HAP-1 (cell line): ENCODE results near the gene BSCL2.
"Not testable (repeated sequence)": the region's sequence is repeated elsewhere in the genome, so short reads cannot be mapped to it uniquely, and the experiment has no call there.

Source experiments
- DNase-seq, 2 experiments: peaks; one replicate each; pipeline ENCODE4 v3.0.0-alpha.2; 2016 to 2020; ENCODE audit warnings: low spot score in 2 of 2
- H3K27me3 ChIP-seq: fragments of 250-450 bp; sonication (Bioruptor Pico); 2 replicates; pipeline ENCODE4 v1.5.1; 2020; ENCODE audit warnings: low read depth, mild to moderate bottlenecking, moderate library complexity
- H3K36me3 ChIP-seq: fragments of 250-450 bp; sonication (Bioruptor Pico); replicated peaks from 2 replicates; pipeline ENCODE4 v1.5.1; 2020; ENCODE audit warnings: mild to moderate bottlenecking
- H3K4me1 ChIP-seq: fragments of 250-450 bp; sonication (Bioruptor Pico); 2 replicates; pipeline ENCODE4 v1.5.1; 2020; ENCODE audit warnings: mild to moderate bottlenecking
- H3K4me3 ChIP-seq: fragments of 250-450 bp; sonication (Bioruptor Pico); 2 replicates; pipeline ENCODE4 v1.5.1; 2020; ENCODE audit warnings: mild to moderate bottlenecking, moderate library complexity
- H3K9me3 ChIP-seq: fragments of 250-450 bp; sonication (Bioruptor Pico); 2 replicates; pipeline ENCODE4 v1.5.1; 2020; ENCODE audit warnings: mild to moderate bottlenecking, moderate library complexity
- in situ Hi-C: fragments of 300-500 bp; cut with MboI; formaldehyde crosslinking; loops from 3 replicates; pipeline ENCODE4 v1.14.3; 2020; ENCODE audit warnings: low sequenced_read_pairs, inconsistent platforms, mixed read lengths

Gene BSCL2

GRCh38 chr11:62687508-62688396, 19.5 kb downstream of the BSCL2 start:
- H3K27me3 ChIP-seq = no peaks in the 10 kb centered on the region
- H3K36me3 ChIP-seq = peaks cover 26% of the 10 kb centered on the region
- H3K4me1 ChIP-seq = no peaks in the 10 kb centered on the region
- no peak for DNase-seq
- in situ Hi-C loops = no loop called here
- H3K4me3 ChIP-seq = no peak overlapping the region
- H3K9me3 ChIP-seq = no peaks in the 10 kb centered on the region

GRCh38 chr11:62682518-62682917, 24.7 kb downstream of the BSCL2 start:
- Histone ChIP-seq H3K4me3 (no peak overlapping the region), H3K27me3 (no peaks in the 10 kb centered on the region), H3K9me3 (no peaks in the 10 kb centered on the region), H3K4me1 (peaks cover 11% of the 10 kb centered on the region), H3K36me3 (peaks cover 7% of the 10 kb centered on the region)
- DNase-seq = no peak
- in situ Hi-C loops = no loop called here

- H3K27me3 ChIP-seq = no peaks in the 10 kb centered on the region
- peaks cover 15% of the 10 kb centered on the region for H3K4me1 ChIP-seq
- DNase-seq = peak; percentile 59 to 64
- in situ Hi-C loops = no loop called here
- no peak overlapping the region for H3K4me3 ChIP-seq
- peaks cover 24% of the 10 kb centered on the region for H3K36me3 ChIP-seq
- no peaks in the 10 kb centered on the region for H3K9me3 ChIP-seq
These were observed 26.4 kb downstream of the BSCL2 start for GRCh38 chr11:62680825-62681240.

GRCh38 chr11:62678770-62679696, 28.2 kb downstream of the BSCL2 start, which contains the start of gene UBXN1:
TSS of gene UBXN1 (minus strand) at chr11:62679073. CDS start at chr11:62678923, 150 bp downstream.
- in situ Hi-C loops = no loop called here
- H3K9me3 ChIP-seq = no peaks in the 10 kb centered on the region
- H3K36me3 ChIP-seq = peaks cover 32% of the 10 kb centered on the region
- peak within 1 kb of the TSS; percentile 95 for H3K4me3 ChIP-seq
- no peaks in the 10 kb centered on the region for H3K27me3 ChIP-seq
- DNase-seq = peak; percentile 81 to 91
- H3K4me1 ChIP-seq = peaks cover 15% of the 10 kb centered on the region

GRCh38 chr11:62678433-62678769, 28.8 kb downstream of the BSCL2 start:
- H3K27me3 ChIP-seq = no peaks in the 10 kb centered on the region
- H3K36me3 ChIP-seq = peaks cover 38% of the 10 kb centered on the region
- H3K4me1 ChIP-seq = peaks cover 15% of the 10 kb centered on the region
- in situ Hi-C loops = no loop called here
- H3K9me3 ChIP-seq = no peaks in the 10 kb centered on the region
- DNase-seq = no peak
- H3K4me3 ChIP-seq = peak overlapping the region; percentile 95

- no peaks in the 10 kb centered on the region for H3K9me3 ChIP-seq
- DNase-seq = no peak
- in situ Hi-C loops = no loop called here
- H3K36me3 ChIP-seq = peaks cover 44% of the 10 kb centered on the region
- no peaks in the 10 kb centered on the region for H3K27me3 ChIP-seq
- peak overlapping the region; percentile 95 for H3K4me3 ChIP-seq
- H3K4me1 ChIP-seq = peaks cover 20% of the 10 kb centered on the region
These were observed 29.5 kb downstream of the BSCL2 start for GRCh38 chr11:62677714-62678113.

- Histone ChIP-seq H3K9me3 (no peaks in the 10 kb centered on the region), H3K4me1 (peaks cover 23% of the 10 kb centered on the region), H3K4me3 (0 out of 2 replicates have a peak overlapping the region, but pooled peaks have one; percentile 95), H3K36me3 (peaks cover 46% of the 10 kb centered on the region), H3K27me3 (no peaks in the 10 kb centered on the region)
- DNase-seq = no peak
- in situ Hi-C loops = no loop called here
These were observed 30.1 kb downstream of the BSCL2 start for GRCh38 chr11:62677156-62677555.

- in situ Hi-C loops = no loop called here
- H3K9me3 ChIP-seq = no peaks in the 10 kb centered on the region
- peaks cover 23% of the 10 kb centered on the region for H3K4me1 ChIP-seq
- DNase-seq = no peak
- H3K4me3 ChIP-seq = no peak overlapping the region
- H3K27me3 ChIP-seq = no peaks in the 10 kb centered on the region
- peaks cover 46% of the 10 kb centered on the region for H3K36me3 ChIP-seq
These were observed 30.5 kb downstream of the BSCL2 start for GRCh38 chr11:62676698-62677097.

- H3K9me3 ChIP-seq, in situ Hi-C loops: not testable (repeated sequence)
- peaks cover 46% of the 10 kb centered on the region for H3K36me3 ChIP-seq
These were observed 31.8 kb downstream of the BSCL2 start for GRCh38 chr11:62675415-62675814.

GRCh38 chr11:62673196-62673525, 34.1 kb downstream of the BSCL2 start:
- H3K9me3 ChIP-seq = no peaks in the 10 kb centered on the region
- in situ Hi-C loops = no loop called here
- no peaks in the 10 kb centered on the region for H3K27me3 ChIP-seq
- no peak for DNase-seq
- H3K4me3 ChIP-seq = peak overlapping the region; percentile 76
- peaks cover 26% of the 10 kb centered on the region for H3K4me1 ChIP-seq
- H3K36me3 ChIP-seq = peaks cover 45% of the 10 kb centered on the region

More at GRCh38 chr11:62675415-62675814, 31.8 kb downstream of the BSCL2 start:
- not testable (repeated sequence) for H3K27me3 ChIP-seq, DNase-seq, H3K4me3 ChIP-seq
- H3K4me1 ChIP-seq = peaks cover 23% of the 10 kb centered on the region

- peak within 1 kb of the TSS; percentile 76 for H3K4me3 ChIP-seq
- H3K27me3 ChIP-seq = no peaks in the 10 kb centered on the region
- H3K36me3 ChIP-seq = peaks cover 43% of the 10 kb centered on the region
- no peaks in the 10 kb centered on the region for H3K9me3 ChIP-seq
- peak; percentile 81 to 85 for DNase-seq
- peaks cover 25% of the 10 kb centered on the region for H3K4me1 ChIP-seq
- in situ Hi-C loops = no loop called here
These were observed 35.4 kb downstream of the BSCL2 start, which contains the start of the genes LBHD1 and UQCC3 for GRCh38 chr11:62671608-62672389. TSS of gene LBHD1 (minus strand) at chr11:62672267. CDS start at chr11:62670031, 2,236 bp downstream. TSS of gene UQCC3 (plus strand) at chr11:62671673. CDS start at chr11:62671746, 73 bp downstream.

- H3K36me3 ChIP-seq = peaks cover 43% of the 10 kb centered on the region
- H3K4me3 ChIP-seq = peak overlapping the region; percentile 76
- in situ Hi-C loops = no loop called here
- no peaks in the 10 kb centered on the region for H3K9me3 ChIP-seq
- peaks cover 31% of the 10 kb centered on the region for H3K4me1 ChIP-seq
- no peak for DNase-seq
- no peaks in the 10 kb centered on the region for H3K27me3 ChIP-seq
These were observed 36.0 kb downstream of the BSCL2 start for GRCh38 chr11:62671236-62671607.
